ENCODE data around the gene CYTH1.
"Not testable (repeated sequence)": the region's sequence is repeated elsewhere in the genome, so short reads cannot be mapped to it uniquely, and the experiment has no call there.

Gene CYTH1

DNA sequence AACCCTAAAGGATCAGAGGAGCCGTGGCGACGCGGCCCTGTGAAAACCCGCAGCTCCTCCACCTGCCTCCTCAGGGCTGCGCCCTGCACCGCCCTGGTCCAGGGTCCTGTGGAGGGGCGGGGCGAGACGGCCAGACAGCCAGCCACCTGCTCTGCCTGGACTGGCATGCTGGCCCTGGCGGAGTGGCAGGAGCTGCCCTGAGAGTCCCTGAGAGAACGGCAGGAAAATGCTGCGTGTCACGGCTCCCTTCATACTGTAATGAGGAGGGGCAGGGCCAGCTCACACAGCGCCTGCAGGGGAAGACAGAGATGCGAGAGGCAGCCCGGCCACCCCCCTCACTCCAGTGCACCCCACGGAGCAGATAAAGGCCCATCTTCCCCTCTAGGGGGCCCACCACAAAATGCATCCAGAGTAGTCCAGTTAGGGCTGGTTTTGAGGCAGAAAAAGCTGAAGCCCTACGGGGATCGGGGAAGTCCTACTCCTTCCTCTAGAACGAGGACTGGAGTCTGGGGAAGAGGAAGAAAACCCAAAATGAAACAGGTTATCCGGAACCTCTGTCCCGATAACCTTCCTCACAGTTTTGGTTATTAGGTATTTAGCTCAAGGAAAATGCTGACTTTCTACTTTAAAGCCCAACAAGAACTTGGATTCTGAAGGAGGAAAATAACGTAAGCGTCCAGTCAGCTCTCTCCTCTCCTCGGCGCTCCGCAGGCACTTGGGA, 107.3 kb downstream of the CYTH1 start:
- no peak for DNase-seq (ENCODE audit: extremely low read depth in 1 of 2, low read depth in 1 of 2)

DNA sequence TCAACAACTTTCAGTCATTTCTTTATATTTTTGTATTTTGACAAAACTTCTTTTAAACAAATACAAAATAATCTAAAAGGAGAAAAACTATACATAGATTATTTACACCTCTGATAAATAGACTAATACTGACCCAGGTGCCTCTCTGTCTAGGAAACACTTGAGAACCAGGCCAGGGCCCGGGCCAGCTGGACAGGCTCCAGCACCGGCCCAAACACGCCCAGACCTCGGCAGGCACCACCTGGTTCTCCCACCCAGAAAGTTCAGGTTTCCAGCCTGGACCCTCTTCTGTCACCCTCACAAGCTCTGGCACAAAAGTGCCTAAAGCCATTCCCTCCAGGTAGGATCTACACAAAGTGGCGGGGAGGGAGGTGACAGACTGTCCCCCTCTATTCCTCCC, 107.9 kb downstream of the CYTH1 start:
- no peak for DNase-seq (ENCODE audit: extremely low read depth in 1 of 2, low read depth in 1 of 2)

DNA sequence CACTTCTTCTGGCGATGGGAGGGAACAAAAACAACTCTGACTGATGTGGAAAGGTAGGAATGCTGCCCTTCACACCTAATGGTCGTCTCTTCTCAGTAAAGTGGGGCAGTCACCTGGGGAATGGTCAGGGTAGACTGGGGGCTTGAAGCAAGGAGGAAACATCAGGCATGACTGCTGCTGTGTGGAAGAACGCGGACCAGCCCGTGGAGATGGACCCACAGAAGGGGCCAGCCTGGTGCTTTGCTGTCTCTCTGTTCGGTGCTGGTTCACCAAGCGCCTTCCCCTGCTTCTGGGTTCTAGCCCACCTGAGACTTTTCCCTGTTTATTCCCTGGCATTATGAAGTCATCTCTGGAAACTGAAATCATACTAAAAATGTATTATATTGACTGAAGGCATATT, 108.7 kb downstream of the CYTH1 start:
- DNase-seq (ENCODE audit: extremely low read depth in 1 of 2, low read depth in 1 of 2): no peak

DNA sequence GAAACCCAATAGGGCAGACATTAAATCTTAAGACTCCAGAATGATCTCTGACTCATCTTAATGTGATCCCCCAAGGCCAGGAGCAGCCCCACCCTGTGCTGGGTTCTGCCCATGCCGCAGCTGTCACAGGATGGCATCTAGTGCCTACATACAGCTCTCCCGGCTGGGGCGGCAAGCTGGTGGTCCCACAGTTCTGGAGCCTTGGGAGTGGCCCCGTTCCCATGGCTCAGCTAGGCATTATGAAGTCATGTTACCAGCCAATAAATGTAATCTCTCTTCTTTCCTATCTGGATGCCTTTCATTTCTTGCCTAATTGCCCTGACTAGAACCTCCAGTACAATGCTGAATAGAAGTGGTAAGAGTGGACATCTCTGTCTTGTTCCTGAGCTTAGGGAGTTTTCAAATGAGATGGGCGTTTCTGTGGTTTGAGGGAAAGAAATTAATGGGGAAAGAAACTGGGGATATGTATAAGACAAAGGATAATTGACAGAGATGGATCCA, 109.2 kb downstream of the CYTH1 start:
- no peak for DNase-seq (ENCODE audit: extremely low read depth in 1 of 2, low read depth in 1 of 2)

DNA sequence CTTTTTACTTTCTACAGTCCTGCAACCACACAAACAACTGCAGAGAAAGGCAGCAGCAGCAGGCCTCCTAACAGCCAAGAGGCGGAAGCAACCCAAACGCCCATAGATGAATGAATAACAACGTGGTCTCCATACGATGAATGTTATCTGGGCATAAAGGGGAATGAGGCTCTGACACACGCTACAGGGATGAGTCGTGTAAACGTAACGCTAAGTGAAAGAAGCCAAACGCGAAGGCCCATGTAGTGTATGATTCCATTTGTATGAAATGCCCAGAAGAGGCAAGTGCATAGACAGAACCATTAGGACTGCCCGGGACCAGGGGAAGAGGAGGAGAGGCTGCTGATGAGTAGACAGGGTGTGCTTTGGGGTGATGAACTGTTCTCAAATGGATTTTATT, 110.1 kb downstream of the CYTH1 start:
- DNase-seq (ENCODE audit: extremely low read depth in 1 of 2, low read depth in 1 of 2): no peak

DNA sequence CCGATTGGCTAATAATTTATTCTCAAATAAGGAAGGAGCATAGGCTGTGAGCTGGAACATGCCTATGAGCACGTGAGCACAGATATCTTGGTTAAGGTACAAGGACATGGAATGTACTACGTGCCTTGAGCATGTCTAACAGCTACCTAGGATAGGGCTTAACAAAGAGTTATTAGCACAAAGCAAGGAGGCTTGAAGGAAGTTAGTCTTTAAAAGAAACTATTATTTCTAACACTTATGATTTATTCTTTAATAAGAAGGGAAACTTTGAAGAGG, 110.4 kb downstream of the CYTH1 start:
- not testable (repeated sequence) for DNase-seq (ENCODE audit: extremely low read depth in 1 of 2, low read depth in 1 of 2)

DNA sequence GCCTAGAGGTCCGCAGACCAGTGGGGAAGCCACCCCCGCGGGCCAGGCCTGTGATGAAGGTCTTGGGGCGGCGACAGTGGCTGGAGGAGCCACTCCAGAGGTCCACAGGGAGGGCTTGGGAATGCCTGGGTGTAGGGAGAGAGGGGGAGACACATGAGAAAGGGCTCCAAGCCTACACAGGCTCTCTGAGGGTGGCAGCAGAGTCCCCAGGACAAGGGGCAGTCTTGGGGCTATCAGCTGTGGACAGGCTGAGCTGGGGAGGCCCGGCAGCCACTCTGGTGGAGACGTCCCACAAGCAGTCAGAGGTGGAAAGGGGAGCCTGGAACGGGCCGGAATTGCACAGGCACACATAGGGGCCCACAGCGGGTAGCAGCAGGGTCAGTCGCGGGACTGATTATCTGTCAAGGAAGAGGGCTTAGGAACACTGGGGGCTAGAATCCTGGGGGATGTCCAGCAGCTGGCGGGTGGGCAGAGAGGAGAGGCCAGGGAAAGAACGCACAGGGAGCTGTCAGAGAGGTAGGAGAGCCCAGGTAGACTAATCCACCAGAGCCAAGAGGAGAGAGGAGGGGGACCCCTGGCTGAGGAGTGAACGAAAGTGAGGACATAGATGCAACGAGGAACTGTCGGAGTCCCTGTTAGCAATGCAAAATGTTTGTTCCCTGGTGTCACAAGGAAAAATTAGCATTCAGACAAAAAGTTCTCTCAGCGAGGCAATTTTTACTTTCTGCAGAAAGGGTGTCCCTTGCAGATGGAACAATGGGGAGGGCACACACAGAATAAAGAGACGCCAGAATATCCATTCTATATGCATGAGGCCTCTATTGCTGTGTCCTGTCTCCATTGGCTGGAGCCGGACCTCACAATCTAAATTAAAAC, 111.0 kb downstream of the CYTH1 start:
- no peak for DNase-seq (ENCODE audit: extremely low read depth in 1 of 2, low read depth in 1 of 2)

DNA sequence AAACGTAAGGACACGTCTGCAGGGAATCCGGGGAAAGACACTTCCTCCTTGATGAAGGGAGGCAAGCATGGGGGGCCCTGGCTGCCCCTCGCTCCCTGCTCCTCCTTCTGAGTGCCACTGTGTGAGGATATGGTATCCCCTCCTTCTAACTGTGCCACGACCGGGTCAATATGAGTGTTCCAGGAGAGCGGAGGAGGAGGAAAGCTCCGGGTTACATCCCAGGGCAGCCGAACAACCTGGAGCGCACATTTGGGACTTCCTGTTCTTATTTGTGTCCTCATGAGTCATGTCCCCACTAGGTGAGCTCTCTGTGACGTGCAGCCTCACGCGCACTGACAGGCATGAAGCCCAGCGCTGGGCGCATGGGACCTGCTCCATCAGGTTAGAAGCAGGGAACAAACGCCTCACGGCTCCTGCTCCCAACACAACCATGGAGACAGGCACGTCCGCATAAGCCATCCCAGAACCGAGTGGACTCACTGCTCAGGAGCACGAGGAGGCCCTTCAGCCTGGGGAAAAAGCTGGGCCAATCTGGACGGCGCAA, 112.0 kb downstream of the CYTH1 start:
- DNase-seq (ENCODE audit: extremely low read depth in 1 of 2, low read depth in 1 of 2): no peak

DNA sequence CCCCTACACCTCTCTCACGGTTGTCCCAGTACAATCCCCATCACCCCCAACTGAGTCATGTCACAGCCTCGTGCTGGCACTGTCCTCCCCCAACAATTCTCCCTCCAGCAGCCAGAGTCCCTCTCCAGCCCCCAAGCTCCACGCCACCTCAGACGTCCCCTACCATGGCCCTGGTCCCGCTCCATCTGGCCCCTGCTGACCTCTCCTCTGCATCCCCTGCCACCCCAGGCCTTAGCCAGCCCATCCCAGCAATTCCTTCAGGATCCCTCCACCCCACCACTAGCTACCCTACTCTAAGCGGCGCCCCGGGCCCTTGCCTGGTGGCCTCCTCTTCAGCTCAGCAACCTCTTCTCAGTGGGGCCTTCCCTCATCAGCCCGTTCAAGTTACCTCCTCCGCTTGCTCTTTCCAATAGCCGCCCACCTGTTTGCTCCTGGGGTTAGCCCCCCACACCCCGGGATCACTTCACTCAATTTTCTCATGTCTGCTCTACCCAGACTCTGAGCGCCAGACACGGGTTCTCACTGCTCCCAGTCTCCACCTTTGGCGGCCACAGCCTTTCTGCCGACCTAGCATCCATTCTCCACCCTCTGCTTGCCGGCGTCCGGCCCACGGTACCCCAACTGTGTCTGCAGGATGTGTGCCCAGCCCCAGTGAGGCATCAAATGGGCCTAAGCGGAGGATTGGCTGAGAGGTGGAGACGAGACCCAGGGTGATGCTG, 112.7 kb downstream of the CYTH1 start:
- no peak for DNase-seq (ENCODE audit: extremely low read depth in 1 of 2, low read depth in 1 of 2)

DNA sequence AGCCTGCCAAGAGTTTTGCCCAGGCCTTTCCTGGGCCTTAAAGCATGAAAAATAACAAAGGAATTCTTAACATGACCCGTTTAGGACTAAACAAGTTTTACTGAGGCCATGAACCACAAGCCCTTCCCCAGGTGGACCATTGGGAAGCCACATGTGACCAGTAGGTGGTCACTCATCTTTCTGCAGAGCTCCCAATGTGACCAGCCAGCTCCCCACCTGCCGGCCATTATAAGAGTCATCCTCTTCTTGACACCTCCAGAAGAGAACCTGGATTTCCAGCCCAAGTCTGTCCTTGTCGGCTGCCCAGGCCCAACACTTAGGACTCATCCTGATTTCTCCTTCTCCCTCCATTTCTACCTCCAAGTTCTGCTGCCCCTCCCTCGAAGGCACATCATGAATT, 113.2 kb downstream of the CYTH1 start:
- DNase-seq (ENCODE audit: extremely low read depth in 1 of 2, low read depth in 1 of 2): no peak

DNA sequence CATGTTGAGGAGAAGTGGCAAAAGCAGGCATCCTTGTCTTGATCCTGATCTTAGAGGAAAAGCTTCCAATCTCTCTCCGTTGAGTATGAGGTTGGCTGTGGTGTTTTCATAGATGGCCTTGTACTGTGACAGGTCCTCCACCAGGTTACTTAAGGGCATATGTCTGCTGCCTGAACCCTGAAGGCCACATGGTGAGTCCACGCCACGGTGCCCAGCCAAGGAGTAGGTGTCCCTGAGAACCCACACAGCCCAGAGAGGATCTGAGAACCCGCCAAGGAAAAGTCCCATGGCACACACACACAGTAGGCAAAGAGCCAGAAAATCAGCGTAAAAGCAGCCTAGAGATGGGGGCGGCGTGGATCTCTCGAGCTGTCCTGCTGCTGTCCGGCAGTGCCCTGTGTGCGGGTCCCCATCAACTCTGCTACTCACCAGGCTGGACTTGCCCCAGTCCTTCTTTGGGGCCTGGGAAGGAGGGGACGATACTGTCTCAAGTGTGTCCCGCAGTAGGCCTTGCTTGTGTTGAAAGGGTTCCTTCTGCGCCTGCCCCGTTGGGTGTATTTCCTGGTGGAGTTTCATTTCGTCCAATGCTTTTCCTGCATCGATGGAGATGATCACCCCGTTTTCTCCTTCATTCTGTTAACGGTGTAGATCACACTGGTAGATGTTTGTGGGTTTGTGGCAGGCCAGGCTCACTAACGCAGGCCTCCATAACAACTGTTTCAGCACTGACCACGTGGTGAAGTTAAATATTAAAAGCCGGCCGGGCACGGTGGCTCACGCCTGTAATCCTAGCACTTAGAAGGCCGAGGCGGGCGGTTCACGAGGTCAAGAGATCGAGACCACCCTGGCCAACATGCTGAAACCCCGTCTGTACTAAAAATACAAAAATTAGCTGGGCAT, 114.1 kb downstream of the CYTH1 start:
- no peak for DNase-seq (ENCODE audit: extremely low read depth in 1 of 2, low read depth in 1 of 2)

DNA sequence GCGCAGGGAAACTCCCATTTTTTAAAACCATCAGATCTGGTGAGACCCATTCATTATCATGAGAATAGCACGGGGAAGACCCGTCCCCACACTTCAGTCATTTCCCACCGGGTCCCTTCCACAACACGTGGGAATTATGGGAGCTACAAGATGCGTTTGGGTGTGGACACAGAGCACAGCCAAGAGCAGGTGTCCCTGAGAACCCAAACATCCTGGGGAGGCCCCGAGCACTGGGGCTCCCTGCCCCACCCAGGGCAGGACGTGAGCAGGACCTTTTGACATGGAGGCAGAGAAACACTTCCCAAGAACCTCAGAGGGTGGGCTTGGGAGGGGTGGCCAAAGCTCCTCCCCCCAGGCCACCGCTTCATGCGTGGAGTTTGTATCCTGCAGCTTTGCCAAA, 115.0 kb downstream of the CYTH1 start:
- DNase-seq (ENCODE audit: extremely low read depth in 1 of 2, low read depth in 1 of 2): no peak

DNA sequence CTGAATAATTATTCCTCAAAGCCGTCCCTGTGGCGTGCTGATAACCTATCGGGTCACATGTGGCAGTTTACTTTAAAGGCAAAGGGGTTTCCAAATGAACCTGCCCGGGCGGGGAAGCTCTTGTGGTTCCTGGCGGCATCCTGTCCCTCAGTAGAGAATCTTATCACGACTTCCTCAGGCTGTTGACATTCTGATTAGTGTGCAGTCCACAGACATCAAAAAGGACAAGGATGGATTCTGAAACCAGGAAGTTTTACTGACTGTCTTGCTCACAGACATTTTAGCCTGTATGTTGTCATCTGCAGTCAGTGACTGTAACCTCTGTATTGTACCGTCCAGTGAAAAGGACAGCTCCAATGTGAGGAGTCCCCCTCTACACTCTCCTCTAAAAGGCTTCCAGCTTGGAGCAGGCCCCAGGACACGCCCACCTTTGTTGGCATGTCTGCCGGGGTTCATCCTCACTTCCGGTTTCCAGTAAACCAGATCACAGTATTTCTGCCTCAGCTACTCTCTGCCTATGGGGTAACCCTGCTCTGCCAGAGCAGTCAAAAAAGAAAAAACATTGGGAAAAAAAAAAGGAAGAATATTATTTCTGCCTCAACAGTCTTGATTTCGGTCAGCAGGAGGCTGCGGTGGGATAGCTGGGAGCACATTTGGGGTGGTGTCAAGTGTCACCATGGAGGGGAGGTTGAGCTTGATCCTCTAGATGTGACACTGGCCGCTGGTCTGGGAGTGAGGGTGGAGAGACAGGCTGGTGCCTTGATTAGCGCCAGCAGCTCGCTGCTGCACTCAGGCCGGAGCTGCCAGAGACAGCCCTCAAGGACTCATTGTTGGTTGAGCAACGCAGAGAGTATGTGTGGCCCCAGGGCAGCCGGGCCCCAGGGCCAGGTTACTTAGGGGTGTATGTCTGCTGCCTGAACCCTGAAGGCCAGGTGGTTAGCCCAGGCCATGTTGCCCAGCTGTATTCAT, 115.8 kb downstream of the CYTH1 start:
- DNase-seq (ENCODE audit: extremely low read depth in 1 of 2, low read depth in 1 of 2): peak in 1 of 2 donors; percentile 13

DNA sequence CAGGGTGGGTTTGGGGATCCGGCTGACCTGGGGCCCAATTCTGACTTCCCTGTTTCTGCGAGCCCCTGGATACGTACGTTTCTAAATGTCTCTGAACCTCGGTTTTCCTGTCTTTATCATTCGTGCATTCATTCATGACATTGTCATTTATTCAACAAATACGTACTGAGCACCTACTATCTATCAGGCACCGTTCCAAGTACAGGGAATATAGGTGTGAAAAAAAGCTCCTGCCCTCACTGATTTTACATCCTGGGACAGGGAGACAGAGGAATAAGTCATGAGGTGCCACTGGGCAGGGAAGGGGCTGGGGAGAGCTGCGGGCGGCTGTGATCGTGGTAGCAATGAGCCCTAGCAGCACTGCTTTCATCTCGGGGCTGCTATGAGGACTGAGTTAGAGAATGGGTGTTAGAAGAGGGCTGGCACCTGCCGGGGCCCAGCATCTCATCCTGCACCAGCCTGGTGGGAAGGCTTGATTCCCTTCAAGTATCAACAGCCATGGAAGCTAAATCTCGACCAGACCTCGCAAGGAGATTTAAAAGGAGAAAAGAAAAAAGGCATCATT, 116.6 kb downstream of the CYTH1 start:
- no peak for DNase-seq (ENCODE audit: extremely low read depth in 1 of 2, low read depth in 1 of 2)

DNA sequence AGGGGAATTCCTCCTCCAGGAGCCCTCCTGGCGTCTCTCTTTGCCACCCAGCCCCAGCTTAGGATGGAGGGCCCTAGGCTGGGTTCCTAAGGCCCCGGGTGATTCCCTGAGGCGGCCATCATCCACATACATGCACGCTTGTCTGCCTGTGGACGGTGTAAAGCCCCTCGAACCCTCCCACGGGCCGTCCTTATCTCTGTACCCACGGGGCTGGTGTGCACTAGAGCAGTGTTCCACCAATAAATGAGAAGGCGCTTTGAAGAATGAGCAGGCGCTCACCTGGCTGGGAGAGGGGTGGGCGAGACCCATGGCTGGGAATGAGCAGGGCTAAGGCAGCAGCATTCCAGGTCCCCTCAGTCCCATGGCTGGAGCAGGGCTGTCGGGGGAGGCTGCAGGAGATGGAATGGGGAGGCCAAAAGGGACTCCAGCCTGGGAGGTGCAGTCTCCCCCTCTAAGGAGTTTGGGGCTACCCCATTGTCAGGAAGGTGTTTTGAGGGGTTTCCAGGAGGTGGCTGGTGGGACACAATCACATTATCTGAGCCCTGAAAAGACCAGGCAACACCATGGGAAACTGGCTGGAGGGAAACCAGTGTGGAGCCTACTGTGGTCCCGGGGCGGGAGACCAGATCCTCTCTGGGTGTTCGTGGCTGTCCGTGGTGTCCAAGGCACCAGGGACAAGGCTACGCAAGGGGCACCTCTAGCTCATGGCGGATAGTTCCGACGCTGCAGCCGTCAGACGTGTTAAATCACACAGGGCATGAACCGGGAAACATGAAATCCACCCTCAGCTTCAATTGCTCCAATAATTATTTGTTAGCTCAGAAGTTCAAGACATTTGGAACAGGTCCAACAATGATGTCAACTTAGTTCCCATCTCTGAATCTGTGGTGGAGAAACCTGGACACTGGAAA, 117.3 kb downstream of the CYTH1 start:
- DNase-seq (ENCODE audit: extremely low read depth in 1 of 2, low read depth in 1 of 2): no peak

DNA sequence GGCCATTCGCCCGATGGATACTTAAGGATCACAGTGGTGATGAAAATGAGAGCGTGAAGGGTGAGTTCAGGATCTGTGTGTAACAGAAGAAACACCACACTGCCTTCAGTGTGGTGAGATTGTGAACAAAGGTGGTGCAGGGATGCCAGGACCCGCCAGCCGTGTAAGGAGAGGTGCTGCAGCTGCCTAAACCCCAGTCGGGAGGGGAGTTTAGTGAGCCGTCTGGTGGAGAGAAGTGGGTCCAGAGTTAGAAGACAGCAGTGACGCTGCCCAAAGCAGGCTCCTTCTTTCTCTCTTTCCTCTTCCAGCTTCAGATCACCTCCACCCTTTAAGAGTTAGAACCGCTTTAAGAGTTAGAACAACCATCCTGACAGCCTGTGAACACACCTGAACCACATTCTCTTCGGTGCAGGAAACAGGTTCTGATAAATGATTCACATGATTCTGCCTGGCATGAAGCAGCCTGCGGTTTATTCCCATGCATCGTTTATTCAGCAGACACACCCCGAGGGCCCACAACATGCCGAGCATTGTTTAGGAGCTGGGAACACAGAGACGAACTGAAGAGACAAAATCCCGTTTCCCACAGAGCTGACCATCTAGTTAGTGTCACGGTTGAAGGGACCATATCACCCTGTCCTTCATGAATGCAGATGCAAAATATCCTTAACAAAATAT, 120.8 kb downstream of the CYTH1 start:
- DNase-seq (ENCODE audit: extremely low read depth in 1 of 2, low read depth in 1 of 2): no peak

DNA sequence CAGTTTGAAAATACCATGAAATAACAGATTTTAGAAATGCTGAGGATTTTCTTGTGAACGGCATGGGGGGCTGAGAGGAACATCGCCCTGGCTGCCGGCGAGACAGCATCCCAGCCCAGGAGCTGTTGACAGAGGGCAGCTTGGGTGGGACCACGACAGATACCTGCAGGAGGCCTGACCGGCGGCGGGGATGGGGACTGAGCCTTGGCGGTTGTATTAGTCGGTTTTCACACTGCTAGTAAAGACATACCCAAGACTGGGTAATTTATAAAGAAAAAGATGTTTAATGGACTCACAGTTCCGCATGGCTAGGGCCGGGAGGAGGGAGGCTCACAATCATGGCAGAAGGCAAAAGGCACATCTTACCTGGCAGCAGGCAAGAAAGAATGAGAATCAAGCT, 122.5 kb downstream of the CYTH1 start:
- no peak for DNase-seq (ENCODE audit: extremely low read depth in 1 of 2, low read depth in 1 of 2)

Data from activated CD8-positive, alpha-beta memory T cell treated with anti-CD3 and anti-CD28 coated beads for 1 hour (primary cell).